Body of pancreas (tissue), 4 donors: ENCODE measurements around the gene SKI. TPM values are rescaled to one million over a fixed set of nuclear protein-coding genes. Genes with fewer than 3 reads are reported as not detected.

ENCODE experiments used
- ATAC-seq: fragments of 150-250 bp; one replicate; pipeline ENCODE4 v1.9.1; 2016
- DNase-seq, 4 donors: peaks; one replicate each; pipeline ENCODE4 v3.0.0-alpha.2; 2019
- H3K27ac ChIP-seq, 4 donors: fragments of 200-600 bp; sonication (generic); 1 replicate in 3 of 4; 2 replicates in 1 of 4; pipeline versions ENCODE4 v1.5.1 to v1.6.1; 2016 to 2019; ENCODE audit warnings: mild to moderate bottlenecking in 1 of 4, mixed read lengths in 1 of 4, moderate library complexity in 1 of 4
- H3K27me3 ChIP-seq, 2 donors: fragments of 200-600 bp; sonication (generic); one replicate each; pipeline ENCODE4 v1.6.0; 2016; ENCODE audit warnings: mild to moderate bottlenecking in 1 of 2
- H3K36me3 ChIP-seq, 2 donors: fragments of 200-600 bp; sonication (generic); replicated peaks in 1 of 2; 2 replicates each; pipeline ENCODE4 v1.5.1; 2016; ENCODE audit warnings: low read depth in 2 of 2; ENCODE audit not compliant: insufficient read depth in 1 of 2
- H3K4me1 ChIP-seq: fragments of 200-600 bp; sonication (generic); one replicate; pipeline ENCODE4 v1.6.0; 2016
- H3K4me3 ChIP-seq, 2 donors: fragments of 200-600 bp; sonication (generic); 1 replicate in 1 of 2; 2 replicates in 1 of 2; pipeline ENCODE4 v1.5.1; 2016 to 2019
- H3K9me3 ChIP-seq, 3 donors: fragments of 200-600 bp; sonication (generic); 1 replicate in 2 of 3; 2 replicates in 1 of 3; pipeline ENCODE4 v1.5.1; 2016
- POLR2A ChIP-seq, 3 donors: fragments of 450-650 bp; IDR thresholded peaks; one replicate each; pipeline ENCODE4 v1.6.1; 2016; ENCODE audit warnings: antibody characterized with exemption in 3 of 3, mild to moderate bottlenecking in 2 of 3
- WGBS, 2 donors: methylation state at CpG; one replicate each; pipeline ENCODE4 v1.1.5; 2017; 5-methylcytosine and 5-hydroxymethylcytosine counted together
- intact Hi-C: fragments of 100-400 bp; cut with DNase I; formaldehyde crosslinking; loops from one replicate; pipeline ENCODE4 v1.15.1; 2023
- total RNA-seq, 2 donors: library from RNA; depleted of rRNA; stranded (reverse); fragments of >200 nt; gene quantifications; one replicate each; pipeline ENCODE4 v1.1.0, GENCODE V29; 2016
- TF ChIP-seq, protein P1 (sequence below), 7 experiments: fragments of 450-650 bp in 4 of 7; fragments of 200-600 bp in 3 of 7; sonication (generic) in 3 of 7; IDR thresholded peaks; one replicate each; pipeline ENCODE4 v1.5.1; 2016 to 2019; ENCODE audit warnings: antibody characterized with exemption in 7 of 7

SKI gene
- total RNA-seq, 2 donors from 2014 or later = 15.8 to 33.0 TPM

DNA sequence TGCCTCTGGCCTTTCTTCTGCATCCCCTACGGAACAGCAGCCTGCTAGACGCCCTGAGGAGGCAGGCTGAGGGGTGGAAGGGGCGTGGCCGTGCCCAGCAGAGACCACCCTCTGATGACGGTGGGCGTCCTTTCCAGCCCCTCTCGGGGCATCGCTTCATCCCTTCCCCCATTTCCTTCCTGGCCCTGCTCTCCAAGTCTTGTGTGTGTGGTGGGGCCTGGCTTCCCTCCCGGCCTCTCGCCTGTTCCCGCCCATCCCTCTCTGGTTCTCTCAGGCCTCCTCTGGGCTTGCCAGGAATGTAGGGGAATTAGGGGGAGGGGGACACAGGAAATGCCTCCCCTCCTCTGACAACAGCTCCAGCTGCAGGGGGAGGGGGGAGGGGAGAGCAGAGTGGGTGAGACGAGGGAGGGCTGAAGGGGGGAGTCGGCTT is 51.1 kb downstream of the SKI start:
- intact Hi-C loops = no loop called here
- Histone ChIP-seq H3K4me3 (no peak overlapping the region), H3K36me3 (no peaks in the 10 kb centered on the region), H3K4me1 (peaks cover 51% of the 10 kb centered on the region), H3K27me3 (no peaks in the 10 kb centered on the region), H3K27ac (peak overlapping the region in 2 of 4 donors; percentile 47 to 54), H3K9me3 (no peaks in the 10 kb centered on the region)
- TF ChIP-seq, protein P1, sequence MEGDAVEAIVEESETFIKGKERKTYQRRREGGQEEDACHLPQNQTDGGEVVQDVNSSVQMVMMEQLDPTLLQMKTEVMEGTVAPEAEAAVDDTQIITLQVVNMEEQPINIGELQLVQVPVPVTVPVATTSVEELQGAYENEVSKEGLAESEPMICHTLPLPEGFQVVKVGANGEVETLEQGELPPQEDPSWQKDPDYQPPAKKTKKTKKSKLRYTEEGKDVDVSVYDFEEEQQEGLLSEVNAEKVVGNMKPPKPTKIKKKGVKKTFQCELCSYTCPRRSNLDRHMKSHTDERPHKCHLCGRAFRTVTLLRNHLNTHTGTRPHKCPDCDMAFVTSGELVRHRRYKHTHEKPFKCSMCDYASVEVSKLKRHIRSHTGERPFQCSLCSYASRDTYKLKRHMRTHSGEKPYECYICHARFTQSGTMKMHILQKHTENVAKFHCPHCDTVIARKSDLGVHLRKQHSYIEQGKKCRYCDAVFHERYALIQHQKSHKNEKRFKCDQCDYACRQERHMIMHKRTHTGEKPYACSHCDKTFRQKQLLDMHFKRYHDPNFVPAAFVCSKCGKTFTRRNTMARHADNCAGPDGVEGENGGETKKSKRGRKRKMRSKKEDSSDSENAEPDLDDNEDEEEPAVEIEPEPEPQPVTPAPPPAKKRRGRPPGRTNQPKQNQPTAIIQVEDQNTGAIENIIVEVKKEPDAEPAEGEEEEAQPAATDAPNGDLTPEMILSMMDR (IDR thresholded peaks at IDR 0.05) = no peak
- TF ChIP-seq POLR2A (IDR thresholded peaks at IDR 0.05) = no peak
- WGBS, 2 donors = 47 to 63% methylated on average over 10 to 12 of the region's 13 CpGs
- DNase-seq (peak in 1 of 4 donors; percentile 51), ATAC-seq (peak; percentile 34)

DNA sequence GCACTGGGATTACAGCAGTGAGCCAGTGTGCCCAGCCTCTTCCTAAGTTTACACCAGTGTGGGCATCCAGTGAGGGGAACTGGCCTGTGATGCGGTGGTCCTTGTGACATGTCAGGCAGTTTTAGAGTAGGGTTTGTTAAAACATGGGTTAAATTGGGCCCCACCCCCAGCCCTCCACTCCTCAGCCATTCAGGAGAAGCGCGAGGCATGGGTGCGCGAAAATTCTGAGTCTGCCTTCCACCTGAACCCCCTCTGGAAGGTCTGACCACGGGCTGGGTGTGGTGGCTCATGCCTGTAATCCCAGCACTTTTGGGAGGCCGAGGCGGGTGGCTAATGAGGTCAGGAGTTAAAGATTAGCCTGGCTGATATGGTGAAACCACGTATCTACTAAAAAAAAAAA is 51.7 kb downstream of the SKI start:
- no peak for TF ChIP-seq POLR2A (IDR thresholded peaks at IDR 0.05)
- TF ChIP-seq, protein P1 (IDR thresholded peaks at IDR 0.05) = no peak
- no peaks in the 10 kb centered on the region for H3K9me3 ChIP-seq
- intact Hi-C loops = no loop called here
- H3K36me3 ChIP-seq = no peaks in the 10 kb centered on the region
- H3K4me1 ChIP-seq = peaks cover 45% of the 10 kb centered on the region
- no peak for ATAC-seq
- H3K27ac ChIP-seq = peak overlapping the region in 2 of 4 donors; percentile 47 to 54
- no peak overlapping the region for H3K4me3 ChIP-seq
- WGBS, 2 donors = 65 to 68% methylated on average over 9 of the region's 9 CpGs
- H3K27me3 ChIP-seq = no peaks in the 10 kb centered on the region
- no peak for DNase-seq

DNA sequence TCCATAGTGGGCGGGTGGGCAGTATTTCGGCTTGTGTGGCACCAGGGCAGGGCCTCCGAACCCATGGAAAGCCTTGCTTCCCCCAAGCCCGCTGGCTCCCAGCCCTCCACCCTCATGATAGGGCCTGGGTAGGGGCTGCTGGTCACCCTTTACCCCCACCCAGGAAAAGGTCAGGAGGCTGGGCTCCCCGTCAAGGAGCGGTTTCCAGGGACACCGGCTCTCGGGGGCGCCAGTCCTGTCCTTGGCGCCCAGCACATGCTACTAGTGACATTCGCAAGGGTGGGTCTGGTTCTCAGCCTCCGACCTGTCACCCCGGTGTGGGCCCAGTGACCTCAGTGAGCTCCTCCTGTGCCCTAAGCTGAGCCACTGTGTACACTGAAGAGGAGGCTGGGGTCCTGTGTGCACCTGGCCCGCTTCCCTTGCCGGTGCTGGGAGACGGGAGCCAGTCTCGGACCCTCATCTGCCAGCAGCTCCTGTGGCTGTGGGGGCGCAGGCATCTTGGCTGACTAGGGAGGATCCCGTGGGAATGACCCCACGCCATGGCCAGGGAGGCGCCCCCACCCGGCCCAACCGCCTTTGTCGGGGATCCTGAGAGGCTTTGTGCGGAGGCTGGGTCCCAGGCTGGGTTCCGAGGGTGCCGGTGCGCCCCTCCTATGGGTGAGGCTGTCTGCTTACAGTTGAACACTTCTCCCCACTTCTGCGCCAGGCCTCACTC is 54.6 kb downstream of the SKI start:
- DNase-seq = no peak
- no peaks in the 10 kb centered on the region for H3K9me3 ChIP-seq
- peaks cover 23% of the 10 kb centered on the region for H3K4me1 ChIP-seq
- intact Hi-C loops = no loop called here
- no peaks in the 10 kb centered on the region for H3K27me3 ChIP-seq
- ATAC-seq = no peak
- no peaks in the 10 kb centered on the region for H3K36me3 ChIP-seq
- H3K27ac ChIP-seq = no peak overlapping the region
- 91 to 96% methylated on average over 8 to 29 of the region's 29 CpGs for WGBS, 2 donors
- no peak overlapping the region for H3K4me3 ChIP-seq
- TF ChIP-seq POLR2A (IDR thresholded peaks at IDR 0.05) = no peak
- TF ChIP-seq, protein P1 (IDR thresholded peaks at IDR 0.05) = no peak

DNA sequence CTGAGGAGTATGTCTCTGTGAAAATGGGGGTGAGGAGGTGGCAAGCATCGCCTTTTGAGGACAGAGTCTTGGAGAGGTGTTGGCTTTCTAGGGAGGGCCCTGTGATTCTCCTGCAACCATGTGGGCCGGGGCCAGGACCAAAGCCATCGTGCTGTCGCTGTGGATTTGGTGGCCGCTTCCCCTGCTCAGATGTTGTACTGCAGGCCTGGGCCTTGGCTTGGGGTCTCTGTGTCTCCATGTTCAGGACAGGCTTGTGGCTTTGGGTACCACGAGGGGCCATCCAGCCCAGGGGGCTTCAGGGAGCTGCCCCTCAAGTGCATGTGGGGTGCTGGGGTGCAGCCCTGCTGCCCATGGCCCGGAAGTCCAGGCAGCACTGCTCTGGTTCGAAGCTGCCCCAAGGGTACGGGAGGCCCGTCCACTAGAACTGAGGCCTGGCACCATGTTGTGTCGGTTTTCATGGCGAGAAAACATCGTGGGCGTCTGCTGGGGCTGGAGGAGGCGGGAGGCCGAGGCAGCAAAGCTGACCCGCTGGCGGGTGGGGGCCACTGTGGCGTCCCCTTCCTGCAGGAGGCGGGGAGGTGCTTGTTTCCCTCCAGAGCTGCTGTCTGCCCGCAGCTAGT is 55.4 kb downstream of the SKI start:
- no peaks in the 10 kb centered on the region for H3K36me3 ChIP-seq
- no peak for ATAC-seq
- no peak for DNase-seq
- no peak overlapping the region for H3K27ac ChIP-seq
- intact Hi-C loops = no loop called here
- H3K4me3 ChIP-seq = no peak overlapping the region
- TF ChIP-seq, protein P1 (IDR thresholded peaks at IDR 0.05) = no peak
- TF ChIP-seq POLR2A (IDR thresholded peaks at IDR 0.05) = no peak
- WGBS, 2 donors = 89 to 97% methylated on average over 5 to 21 of the region's 21 CpGs
- H3K4me1 ChIP-seq = peaks cover 17% of the 10 kb centered on the region
- H3K27me3 ChIP-seq = no peaks in the 10 kb centered on the region
- no peaks in the 10 kb centered on the region for H3K9me3 ChIP-seq
